Smooth muscle cell of trachea (primary cell): ENCODE results near the gene SCN1A. TPM values are rescaled to one million over a fixed set of nuclear protein-coding genes. Genes with fewer than 3 reads are reported as not detected.

Experiments used
- total RNA-seq: library from RNA; depleted of rRNA; stranded (reverse); fragments of >200 nt; gene quantifications from 2 replicates; pipeline ENCODE4 v1.2.1, GENCODE V29; 2014

Gene SCN1A
- total RNA-seq, result 0.15 and 0.33 TPM in 2 replicates

DNA sequence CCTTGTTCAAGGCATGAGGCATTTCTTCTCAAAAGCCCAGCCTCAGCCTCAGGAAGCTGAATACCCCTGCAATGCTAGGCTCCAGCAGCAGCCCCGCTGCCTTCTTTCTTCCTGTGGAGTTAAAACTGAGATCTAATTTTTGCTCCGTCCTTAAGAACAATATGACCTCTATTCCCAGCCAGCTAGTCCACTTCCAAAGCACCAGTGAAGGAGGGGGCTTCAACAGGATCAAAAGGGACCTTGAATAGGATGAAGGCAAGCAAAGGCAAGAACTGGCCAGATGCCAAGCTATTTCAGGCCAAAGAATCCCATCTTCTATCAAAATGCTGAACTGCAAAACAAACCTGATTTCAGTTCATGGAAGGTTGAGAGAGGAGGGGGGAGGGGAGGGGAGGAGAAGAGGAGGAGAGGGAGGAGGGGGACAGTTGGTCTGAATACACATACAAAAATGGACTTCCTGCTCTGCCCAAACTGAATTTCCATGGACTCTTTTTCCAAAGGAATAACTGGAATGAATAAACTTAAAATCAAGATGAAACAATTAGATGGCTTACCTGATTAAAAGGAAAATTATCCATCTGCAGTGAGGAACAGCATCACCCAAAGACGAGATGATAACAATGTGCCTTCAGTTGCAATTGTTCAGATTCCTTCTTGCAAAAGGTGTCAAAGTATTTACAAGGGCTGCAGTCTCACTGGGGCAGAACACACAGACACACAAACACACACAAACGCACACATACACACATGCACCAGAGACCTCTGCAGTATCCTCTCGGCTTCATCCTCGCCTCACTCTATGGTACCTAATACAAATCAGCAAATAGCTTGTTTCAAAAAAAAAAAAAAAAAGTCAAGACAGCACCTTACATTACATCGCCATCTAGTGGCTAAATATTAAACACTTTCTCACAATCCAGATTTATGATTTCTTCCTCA lies at the start of gene SCN1A:
Gene SCN1A (minus strand): TSS at position 804 of the 939 bp plus-strand sequence. CDS start 54,399 bp downstream, outside the sequence.

DNA sequence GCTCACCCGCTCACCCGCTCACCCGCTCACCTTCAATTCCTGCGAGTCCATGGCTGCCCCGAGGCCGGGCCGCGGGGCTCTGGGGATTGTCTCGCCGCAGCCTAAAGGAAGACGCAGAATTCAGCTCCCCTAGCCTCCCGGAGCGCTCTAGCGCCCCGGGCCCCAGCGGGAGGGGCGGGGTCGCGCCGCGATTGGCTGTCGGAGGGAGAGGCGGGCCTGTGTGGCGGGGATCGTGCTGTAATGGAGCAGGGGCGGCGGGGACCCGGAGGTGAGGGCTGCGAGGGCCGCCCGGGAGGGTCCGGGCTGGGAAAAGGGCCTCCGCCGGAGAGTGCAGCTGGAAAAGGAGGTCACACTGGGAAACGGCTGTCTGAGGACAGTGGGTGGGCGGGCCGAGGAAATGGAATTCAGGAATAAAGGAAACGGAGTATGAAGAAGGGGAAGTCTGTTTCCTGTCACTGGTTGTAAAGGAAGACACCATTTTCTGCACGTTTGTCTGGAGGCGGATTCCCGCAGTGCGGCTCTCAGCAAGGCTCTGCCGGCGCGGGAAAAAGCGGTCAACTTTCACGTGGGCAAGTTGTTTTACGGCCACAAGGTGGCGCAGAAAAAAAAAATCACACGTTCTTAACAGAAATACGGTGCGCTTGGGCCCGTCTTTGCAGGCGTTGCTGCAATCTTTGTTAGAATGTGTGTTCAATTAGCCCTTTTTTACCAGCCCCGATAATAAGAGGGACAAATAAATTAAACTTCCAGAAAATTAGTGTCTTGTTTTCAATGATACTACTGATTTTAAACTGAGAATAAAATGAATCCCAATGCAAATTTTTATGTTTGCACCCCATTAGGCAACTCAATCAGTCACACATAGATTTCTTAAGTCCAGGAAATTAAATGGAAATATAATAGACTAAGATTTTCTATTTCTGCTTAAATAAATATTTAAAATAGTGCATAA lies 173.9 kb downstream of the SCN1A start, which contains the start of gene TTC21B:
Gene TTC21B (minus strand): TSS at position 122 of the 952 bp plus-strand sequence. CDS start 71 bp downstream, at position 51.

Other genes starting within 250 kb of the SCN1A start
- 28.9 and 30.6 TPM in 2 replicates for gene TTC21B, start 174.2 kb downstream of the SCN1A start, total RNA-seq
- gene SCN9A, start 247.9 kb upstream of the SCN1A start, total RNA-seq, result 20.5 and 40.9 TPM in 2 replicates